SK-N-MC (cell line): ENCODE results near the gene PRDM16.

Experiments
- EZH2 ChIP-seq: fragments of 200-600 bp; sonication (generic); IDR thresholded peaks from one replicate; pipeline ENCODE4 v1.6.1; 2017; ENCODE audit warnings: antibody characterized with exemption
- POLR2AphosphoS5 ChIP-seq: IDR thresholded peaks from 2 replicates; pipeline ENCODE4 v1.6.1; 2012; ENCODE audit warnings: mild to moderate bottlenecking, low read depth, low read length, borderline replicate concordance

- no peak for TF ChIP-seq EZH2
- no peak for TF ChIP-seq POLR2AphosphoS5
These were observed 47.6 kb downstream of the PRDM16 start for GRCh38 chr1:3116560-3116959.
